NOMO-1 treated with DMSO at 0.1 percent for 48 hours (cell line): ENCODE results near the gene APPL1.

ENCODE experiments used
- DNase-seq: peaks from one replicate; lab custom pipeline; 2025; ENCODE audit not compliant: unreplicated experiment; lab: John Stamatoyannopoulos, UW

APPL1 gene, protein sequence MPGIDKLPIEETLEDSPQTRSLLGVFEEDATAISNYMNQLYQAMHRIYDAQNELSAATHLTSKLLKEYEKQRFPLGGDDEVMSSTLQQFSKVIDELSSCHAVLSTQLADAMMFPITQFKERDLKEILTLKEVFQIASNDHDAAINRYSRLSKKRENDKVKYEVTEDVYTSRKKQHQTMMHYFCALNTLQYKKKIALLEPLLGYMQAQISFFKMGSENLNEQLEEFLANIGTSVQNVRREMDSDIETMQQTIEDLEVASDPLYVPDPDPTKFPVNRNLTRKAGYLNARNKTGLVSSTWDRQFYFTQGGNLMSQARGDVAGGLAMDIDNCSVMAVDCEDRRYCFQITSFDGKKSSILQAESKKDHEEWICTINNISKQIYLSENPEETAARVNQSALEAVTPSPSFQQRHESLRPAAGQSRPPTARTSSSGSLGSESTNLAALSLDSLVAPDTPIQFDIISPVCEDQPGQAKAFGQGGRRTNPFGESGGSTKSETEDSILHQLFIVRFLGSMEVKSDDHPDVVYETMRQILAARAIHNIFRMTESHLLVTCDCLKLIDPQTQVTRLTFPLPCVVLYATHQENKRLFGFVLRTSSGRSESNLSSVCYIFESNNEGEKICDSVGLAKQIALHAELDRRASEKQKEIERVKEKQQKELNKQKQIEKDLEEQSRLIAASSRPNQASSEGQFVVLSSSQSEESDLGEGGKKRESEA

DNA sequence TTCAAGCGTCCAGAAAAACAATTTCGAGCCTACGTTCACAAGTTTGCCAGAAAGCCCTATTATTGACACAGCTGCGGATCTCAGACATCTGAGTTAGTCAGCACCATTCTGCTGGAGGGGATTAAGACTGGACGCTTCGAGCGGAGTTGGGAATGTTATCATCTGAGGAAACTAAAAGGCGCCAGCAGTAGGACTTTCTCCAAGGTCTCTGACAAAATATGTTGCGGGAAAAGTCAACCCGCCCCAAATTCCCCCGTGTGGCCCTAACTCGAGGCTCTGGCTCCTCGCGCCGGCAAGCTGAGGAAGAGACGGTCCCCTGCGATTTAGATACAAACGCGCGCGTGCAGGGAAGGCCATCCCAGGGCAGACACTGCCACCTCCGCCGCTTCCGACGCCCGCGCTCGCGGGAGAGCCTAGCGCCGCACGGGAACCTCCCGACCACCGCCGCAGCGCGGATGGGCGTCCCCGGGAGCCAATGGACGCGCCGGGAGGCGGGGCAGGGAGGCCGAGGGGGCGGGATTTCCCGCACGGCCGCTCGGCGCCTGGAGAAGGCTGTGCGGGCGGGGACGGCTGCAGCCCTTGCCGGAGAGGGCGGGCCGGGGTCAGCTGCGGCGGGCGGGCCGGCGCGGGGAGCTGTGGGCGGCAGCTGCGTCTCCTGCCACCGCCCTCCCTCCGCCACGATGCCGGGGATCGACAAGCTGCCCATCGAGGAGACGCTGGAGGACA is at the start of gene APPL1:
APPL1 (plus strand) TSS at position 526 of the 726 bp plus-strand sequence; CDS start at position 681, 155 bp downstream.
- peak; percentile 89 for DNase-seq

- peak; percentile 29 for DNase-seq
Measured at GRCh38 chr3:57179580-57180410, 47.7 kb upstream of the APPL1 start.

- DNase-seq: no peak
Measured at GRCh38 chr3:57184526-57184925, 43.0 kb upstream of the APPL1 start.

DNA sequence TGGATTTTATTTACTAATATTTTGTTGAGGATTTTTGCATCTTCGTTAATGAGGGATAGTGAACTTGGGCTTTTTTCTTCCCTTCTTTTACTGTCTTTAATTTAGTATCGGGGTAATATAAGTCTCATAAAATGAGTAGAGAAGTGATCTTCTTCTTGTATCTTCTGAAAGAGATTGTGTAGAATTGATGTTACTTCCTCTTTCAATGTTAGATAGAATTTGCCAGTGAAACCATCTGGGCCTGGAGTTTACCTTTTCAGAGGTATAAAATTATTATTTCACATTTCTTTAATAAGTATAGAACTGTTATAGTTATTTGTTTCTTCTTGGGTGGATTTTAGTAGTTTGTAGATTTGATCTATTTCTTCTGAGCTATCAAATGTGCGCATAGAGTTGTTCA is 35.5 kb upstream of the APPL1 start:
- DNase-seq: peak; percentile 15

GRCh38 chr3:57194641-57195040 is 32.9 kb upstream of the APPL1 start:
- no peak for DNase-seq

DNA sequence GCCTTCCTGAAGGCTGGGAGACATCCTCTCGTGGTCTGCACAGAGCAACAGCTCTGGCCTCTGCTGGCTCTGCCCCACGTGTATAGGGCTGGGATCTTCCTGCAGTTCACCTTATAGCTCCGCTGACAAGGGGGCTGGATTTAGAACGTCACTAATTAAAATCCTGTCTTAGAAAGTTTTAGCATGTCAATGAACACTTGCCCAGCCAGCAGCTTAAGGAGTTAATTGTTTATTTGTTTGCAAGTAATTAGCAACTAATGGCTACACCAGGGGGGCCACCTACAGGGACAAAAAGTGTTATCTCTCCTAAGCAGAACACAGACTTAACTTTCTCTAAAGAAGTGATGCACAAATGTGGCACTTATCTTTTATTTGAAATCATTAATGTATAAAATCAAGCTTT is 27.6 kb upstream of the APPL1 start, which contains the start of gene HESX1:
HESX1 (minus strand) TSS at position 84 of the 403 bp plus-strand sequence; CDS start at position 24, 60 bp downstream.
- DNase-seq: no peak

DNA sequence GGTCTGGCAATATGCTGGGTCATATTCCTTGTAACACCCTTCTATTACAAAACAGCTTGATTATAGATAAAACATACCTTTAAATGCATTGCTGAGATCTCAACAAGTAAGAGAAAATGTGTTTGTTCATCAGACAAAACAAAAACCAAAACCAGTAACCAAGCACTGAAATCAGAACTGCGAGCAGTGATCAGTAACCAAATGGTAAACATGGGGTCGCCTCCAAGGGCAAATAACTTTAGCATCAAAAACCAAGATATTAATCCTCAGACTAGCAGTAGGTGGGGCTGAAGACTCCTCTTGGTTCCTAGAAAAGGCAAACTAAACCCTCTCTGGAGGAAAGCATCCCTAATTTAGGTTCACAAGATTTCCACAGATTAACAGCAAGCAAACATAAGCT is 21.1 kb upstream of the APPL1 start:
- no peak for DNase-seq

DNA sequence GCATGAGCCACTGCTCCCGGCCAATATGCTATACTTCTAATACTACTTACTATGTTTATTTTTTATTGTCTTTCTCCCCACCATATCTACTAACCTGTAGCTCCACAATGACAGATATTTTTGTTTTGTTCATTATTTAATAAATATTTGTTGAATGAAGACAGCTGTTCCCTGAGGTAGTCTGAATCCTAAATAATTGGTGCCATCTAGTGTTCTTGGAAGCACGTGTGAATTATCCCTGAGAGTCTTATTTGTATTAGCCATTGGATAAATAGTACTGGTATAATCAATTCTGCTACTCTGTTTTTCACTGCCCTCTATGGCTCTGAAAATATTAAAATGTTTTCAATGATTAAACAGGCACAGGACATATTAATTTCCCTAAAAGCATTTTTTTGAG is 5.6 kb upstream of the APPL1 start:
- DNase-seq: no peak

GRCh38 chr3:57224856-57225255 is 2.7 kb upstream of the APPL1 start:
- no peak for DNase-seq

DNA sequence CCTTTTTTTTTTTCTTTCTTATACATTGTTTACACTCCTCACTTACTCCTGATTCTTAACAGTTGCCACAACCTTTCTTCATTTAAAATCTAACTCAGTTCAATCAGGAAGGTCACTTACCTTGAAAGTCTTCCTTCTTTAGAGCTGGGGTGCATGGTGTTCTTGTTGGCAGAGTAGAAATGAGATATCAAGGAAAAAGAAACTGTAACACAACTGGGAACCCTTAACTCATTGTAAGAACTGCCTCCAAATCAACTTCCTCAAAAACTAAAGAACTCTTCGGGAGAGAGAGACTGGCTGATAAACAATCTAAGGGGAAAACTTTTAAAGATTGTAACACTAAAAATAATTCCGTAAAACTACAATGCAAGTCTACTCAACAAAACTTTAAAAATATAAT is 1.4 kb upstream of the APPL1 start:
- peak; percentile 33 for DNase-seq

DNA sequence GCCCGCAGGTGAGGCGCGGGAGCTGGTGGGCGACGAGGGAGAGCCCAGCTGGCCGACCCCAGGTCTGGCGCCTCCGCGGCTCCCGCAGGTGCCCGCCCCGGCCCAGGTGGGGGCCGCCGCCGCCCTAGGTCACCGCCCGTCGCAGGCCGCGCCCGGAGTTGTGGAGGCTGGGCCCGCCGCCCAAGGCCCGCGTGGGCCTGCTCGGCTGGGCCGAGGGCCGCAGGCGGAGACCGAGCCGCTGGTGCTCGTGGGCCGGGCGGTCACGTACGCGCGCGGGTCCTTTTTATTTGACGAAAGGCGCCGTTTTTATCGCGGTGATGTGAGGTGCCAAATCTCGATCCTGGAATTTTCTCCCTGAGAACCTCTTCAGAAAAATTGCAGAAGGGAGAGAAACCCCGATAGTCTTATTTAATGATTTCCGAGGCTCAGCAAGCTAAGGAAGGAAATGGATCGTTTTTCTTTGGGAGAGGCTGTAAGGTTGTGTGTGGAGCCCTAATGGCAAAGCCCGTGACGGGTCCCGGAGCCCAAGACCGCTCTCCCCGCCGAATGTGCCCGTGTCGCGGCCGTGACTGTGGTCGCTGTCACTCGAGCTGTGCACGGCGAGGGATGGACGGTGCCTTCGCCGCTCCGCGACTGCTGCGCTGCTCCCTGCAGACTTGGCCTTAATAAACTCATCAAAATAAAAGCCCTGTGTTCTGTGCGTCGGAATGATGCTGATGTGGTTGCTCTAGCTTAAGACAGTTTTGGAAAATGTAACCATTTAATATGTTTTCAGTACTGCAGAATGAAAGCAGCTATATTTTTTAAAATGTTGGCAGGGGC is 612 bp downstream of the APPL1 start:
- DNase-seq: peak; percentile 46

DNA sequence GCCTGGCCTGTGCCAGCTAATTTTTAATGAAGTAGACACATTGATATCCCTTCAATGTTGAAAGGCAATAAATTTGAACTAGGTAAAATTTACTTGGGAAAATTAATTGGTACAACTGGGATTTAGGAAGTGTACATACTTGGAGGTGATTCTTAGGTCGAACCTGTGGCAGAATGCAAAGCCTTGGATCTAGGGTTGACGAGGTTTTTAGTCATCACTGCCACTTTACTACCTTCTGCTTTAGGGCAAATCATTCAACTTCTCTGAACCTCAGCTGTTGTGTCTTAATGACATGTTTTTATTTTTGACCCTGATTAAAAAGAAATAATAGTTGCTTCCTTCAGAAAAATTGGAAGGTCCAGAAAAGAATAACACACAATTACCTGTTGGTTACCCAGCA is 2.5 kb downstream of the APPL1 start:
- DNase-seq: no peak

DNA sequence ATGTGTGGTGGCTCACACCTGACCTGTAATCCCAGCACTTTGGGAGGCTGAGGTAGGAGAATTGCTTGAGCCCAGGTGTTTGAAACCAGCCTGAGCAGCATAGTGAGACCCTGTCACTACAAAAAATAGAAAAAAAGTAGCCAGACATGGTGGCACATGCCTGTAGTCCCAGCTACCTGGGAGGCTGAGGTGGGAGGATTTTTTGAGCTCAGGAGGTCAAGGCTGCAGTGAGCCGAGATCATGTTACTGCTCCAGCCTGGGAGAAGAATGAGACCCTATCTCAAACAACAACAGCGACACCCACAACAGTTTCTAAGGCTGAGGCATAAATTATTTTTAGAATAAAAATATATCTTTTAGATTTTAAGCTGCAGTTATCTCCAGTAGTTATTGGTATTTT is 6.3 kb downstream of the APPL1 start:
- no peak for DNase-seq

GRCh38 chr3:57234613-57235575 is 7.4 kb downstream of the APPL1 start:
- DNase-seq: peak; percentile 29

- no peak for DNase-seq
Measured at GRCh38 chr3:57244946-57245345, 17.4 kb downstream of the APPL1 start.

- peak; percentile 18 for DNase-seq
Measured at GRCh38 chr3:57252404-57252803, 24.9 kb downstream of the APPL1 start.

DNA sequence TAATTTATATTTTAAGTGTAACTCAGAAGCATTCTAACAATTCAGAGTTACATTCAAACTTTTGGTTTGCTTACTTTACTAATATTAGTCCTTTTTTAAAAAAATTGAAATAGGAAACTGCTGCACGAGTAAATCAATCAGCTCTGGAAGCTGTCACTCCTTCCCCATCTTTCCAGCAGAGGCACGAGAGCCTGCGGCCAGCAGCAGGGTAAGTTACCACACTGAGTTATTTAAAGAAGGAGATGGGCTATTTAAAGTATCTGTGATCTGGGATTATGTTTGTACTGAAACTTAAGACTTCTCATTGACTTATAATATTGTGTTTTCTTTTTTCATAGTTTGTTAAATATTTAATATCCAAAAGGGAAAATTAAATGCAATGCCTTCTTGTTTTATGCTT is 29.3 kb downstream of the APPL1 start:
- DNase-seq: no peak

DNA sequence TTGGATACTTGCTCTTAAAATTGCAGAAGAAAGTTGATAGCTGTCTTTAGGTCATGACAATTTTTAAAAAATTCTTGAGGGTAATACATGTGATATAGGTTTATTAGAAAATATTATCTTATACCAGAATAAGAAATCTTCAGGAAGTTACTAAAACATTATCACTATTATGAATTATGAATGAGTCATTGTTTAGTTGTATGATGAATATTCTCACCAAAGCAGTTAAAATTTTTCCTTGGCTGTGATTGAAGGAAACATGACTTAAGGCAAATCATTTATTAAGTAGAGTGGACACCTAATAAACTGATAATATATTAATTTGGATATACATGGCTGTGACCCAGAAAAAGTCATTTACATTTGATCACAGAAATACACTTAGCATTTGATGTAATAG is 30.1 kb downstream of the APPL1 start:
- no peak for DNase-seq

DNA sequence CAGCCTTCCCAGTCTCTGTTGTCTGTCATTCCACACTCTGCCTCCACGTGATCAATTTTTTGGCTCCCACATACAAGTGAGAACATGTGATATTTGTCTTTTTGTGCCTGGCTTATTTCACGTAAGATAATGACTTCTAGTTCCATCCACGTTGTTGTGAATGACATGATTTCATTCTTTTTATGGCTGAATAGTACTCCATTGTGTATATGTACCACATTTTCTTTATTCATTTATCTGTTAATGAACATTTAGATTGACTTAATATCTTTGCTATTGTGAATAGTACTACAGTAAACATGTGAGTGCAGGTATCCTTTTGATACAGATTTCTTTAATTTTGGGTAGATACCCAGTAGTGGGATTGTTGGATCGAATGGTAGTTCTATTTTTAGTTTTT is 33.6 kb downstream of the APPL1 start:
- no peak for DNase-seq
